AG04449 (cell line): ENCODE results near the gene EHBP1L1.

ENCODE experiments used
- CTCF ChIA-PET: fragments of 350-600 bp; formaldehyde crosslinking; extraction: SDS; loops from one replicate; lab custom pipeline; 2021; ENCODE audit warnings: antibody characterized with exemption; lab: Yijun Ruan, JAX
- POLR2A ChIA-PET: fragments of 400-600, 350-600 bp; formaldehyde crosslinking; extraction: SDS; loops from one replicate; lab custom pipeline; 2020; ENCODE audit warnings: antibody characterized with exemption, inconsistent platforms; lab: Yijun Ruan, JAX
- DNase-seq: peaks from one replicate; pipeline ENCODE4 v3.0.0-alpha.2; 2010; ENCODE audit warnings: low read depth, low spot score
- H3K4me3 ChIP-seq: 2 replicates; pipeline ENCODE4 v1.5.1; 2011; ENCODE audit warnings: low read depth, mild to moderate bottlenecking, control low read depth, low read length
- TF ChIP-seq, protein P1 (sequence below): IDR thresholded peaks from one replicate; pipeline ENCODE4 v1.5.1; 2011; ENCODE audit warnings: mild to moderate bottlenecking, moderate library complexity, low read length, control low read depth, inconsistent platforms; ENCODE audit not compliant: insufficient read depth; ENCODE audit errors: missing control alignments

The EHBP1L1 gene

DNA sequence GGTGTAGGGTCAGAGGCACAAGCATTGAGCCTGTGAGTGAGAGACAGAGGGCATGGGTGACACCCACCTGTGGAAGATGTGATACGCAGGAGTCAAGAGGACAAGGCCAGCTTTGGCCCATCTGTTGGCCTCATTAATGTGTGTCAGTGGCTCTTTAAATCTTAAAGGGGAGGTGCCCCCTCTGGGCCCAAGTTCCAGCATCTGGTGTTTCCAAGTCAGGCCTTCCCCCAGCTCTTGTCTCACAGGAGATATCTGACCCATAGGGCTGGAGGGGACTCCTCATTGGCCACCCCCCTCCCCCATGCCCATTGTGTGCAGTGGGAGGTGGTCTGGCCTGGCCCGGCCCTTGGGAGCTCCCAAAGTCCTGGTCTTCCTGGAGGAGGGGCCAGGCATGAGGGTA lies 10.8 kb downstream of the EHBP1L1 start:
- POLR2A ChIA-PET, result interaction anchor here (1.8 to 3.9 kb wide), 3 partner anchors 10 to 28 kb away, joined by 4 to 18 read pairs (median 7); partner anchors contain the start of genes EHBP1L1, FAM89B and PCNX3
- H3K4me3 ChIP-seq, result no peak overlapping the region
- CTCF ChIA-PET, result interaction anchor here (0.6 to 10.6 kb wide), 8 partner anchors 7 to 46 kb away, joined by 3 to 182 read pairs (median 22); partner anchors contain the start of genes EHBP1L1, FAM89B, KCNK7 and MAP3K11
- TF ChIP-seq, protein P1, sequence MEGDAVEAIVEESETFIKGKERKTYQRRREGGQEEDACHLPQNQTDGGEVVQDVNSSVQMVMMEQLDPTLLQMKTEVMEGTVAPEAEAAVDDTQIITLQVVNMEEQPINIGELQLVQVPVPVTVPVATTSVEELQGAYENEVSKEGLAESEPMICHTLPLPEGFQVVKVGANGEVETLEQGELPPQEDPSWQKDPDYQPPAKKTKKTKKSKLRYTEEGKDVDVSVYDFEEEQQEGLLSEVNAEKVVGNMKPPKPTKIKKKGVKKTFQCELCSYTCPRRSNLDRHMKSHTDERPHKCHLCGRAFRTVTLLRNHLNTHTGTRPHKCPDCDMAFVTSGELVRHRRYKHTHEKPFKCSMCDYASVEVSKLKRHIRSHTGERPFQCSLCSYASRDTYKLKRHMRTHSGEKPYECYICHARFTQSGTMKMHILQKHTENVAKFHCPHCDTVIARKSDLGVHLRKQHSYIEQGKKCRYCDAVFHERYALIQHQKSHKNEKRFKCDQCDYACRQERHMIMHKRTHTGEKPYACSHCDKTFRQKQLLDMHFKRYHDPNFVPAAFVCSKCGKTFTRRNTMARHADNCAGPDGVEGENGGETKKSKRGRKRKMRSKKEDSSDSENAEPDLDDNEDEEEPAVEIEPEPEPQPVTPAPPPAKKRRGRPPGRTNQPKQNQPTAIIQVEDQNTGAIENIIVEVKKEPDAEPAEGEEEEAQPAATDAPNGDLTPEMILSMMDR, result no peak
- no peak for DNase-seq

DNA sequence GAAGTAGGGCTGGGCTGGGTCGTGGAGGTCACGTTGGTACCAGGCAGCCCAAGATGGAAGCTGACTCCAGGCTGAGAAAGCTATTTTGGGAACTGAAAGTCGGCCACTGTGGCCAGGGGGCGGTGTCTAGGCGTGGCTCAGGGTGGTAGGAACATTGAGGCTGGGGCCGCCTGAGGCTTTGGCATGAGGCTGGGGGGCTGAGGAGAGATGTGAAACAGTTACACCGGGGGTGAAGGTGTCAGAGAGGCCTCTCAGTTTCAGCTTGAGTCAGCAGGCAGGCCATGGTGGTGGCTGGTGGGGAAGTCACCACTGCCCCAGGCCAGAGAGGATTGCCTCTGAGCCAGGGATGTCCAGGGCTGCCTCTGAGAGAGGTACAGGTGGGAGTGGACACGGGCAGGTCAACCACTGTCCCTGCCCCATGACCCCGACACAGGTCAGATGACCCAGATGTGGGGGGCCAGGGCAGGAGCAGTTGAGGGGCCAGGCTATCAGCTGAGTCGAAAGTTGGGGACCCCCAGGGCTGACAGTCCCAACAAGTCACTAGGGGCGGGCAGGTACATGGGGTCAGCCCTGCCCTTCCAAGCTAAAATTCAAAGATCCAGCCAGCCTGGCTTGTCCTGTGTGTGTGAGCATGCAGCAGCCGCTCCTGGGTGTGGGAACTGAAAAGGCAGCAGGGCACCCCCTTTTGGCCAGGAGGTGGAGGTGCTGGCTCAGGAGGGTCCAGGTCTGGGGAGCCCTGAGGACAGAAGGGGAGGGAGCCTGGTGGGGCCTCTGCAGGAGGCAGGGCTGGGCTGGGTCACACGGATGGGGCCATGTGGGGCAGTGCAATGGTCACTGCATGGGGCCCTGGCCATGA lies 12.6 kb downstream of the EHBP1L1 start:
- no peak overlapping the region for H3K4me3 ChIP-seq
- POLR2A ChIA-PET, result interaction anchor here (2.1 to 3.9 kb wide), 2 partner anchors 12 to 16 kb away, joined by 7 to 18 read pairs; partner anchors contain the start of genes EHBP1L1 and FAM89B
- TF ChIP-seq, protein P1, result peak; percentile 57
- DNase-seq, result no peak
- CTCF ChIA-PET, result interaction anchor here (1.4 to 10.6 kb wide), 6 partner anchors 9 to 48 kb away, joined by 5 to 182 read pairs (median 23); partner anchors contain the start of genes EHBP1L1, FAM89B, MAP3K11 and ZNRD2

DNA sequence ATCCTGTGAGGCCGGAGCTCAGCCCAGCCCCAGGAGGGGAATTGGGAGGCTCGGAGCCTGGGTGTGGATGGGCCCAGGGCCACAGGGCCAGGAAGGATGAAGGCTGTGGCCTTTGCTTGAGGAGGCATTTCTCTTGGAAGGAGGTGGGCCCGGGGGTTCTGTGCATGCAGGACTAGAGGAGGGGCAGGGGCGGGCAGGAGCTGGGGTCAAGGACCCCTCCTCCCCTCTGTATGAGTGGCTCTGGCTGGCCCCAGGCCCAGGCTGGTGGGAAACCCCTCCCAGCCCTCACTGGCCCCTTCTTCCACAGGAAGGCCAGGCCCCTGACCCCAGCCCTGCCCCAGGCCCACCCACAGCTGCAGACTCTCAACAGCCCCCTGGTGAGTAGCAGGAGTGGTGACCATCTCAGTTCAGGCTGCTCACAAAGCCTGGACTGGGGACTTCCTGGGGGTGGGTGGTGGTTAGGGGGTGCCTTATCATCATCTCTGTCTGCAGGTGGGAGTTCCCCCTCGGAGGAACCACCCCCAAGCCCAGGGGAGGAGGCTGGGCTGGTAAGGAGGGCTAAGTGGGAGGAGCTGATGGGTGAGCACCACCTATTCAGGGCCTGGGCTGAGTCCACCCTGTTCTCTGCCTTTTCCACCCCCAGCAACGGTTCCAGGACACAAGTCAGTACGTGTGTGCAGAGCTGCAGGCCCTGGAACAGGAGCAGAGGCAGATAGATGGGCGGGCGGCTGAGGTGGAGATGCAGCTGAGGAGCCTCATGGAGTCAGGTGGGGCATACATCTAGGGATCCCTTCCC lies 13.8 kb downstream of the EHBP1L1 start:
- CTCF ChIA-PET, result interaction anchor here (0.7 to 10.6 kb wide), 9 partner anchors 8 to 49 kb away, joined by 3 to 182 read pairs (median 5); partner anchors contain the start of genes EHBP1L1, FAM89B and ZNRD2
- DNase-seq, result no peak
- TF ChIP-seq, protein P1, result no peak
- POLR2A ChIA-PET, result interaction anchor here (0.8 kb wide), 1 partner anchor 14 kb away, joined by 3 read pairs; no protein-coding TSS in a partner anchor
- H3K4me3 ChIP-seq, result no peak overlapping the region

DNA sequence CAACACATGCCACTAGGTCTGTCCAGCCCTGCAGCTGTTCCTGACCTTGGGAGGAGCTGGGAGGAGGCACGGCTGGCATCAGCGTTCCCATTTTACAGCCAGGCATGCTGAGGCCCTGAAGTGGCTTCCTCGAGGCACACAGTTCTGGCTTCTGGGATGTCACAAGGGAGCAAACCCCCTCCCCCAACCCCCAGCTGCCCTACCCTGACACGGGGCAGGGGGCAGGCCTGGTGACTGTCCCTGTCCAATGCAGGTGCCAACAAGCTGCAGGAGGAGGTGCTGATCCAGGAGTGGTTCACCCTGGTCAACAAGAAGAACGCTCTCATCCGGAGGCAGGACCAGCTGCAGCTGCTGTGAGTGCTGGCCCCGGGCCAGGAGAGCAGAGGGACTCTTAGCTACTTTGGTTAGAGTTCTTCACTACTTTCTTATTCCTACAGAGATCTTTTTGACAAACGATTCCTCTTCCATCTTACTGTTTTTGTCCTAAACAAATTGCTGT lies 14.4 kb downstream of the EHBP1L1 start:
- TF ChIP-seq, protein P1, result no peak
- ChIA-PET POLR2A (interaction anchor here (0.8 kb wide), 1 partner anchor 13 kb away, joined by 3 read pairs; no protein-coding TSS in a partner anchor), CTCF (interaction anchor here (0.7 to 10.6 kb wide), 8 partner anchors 8 to 50 kb away, joined by 3 to 182 read pairs (median 5); partner anchors contain the start of genes EHBP1L1, FAM89B and ZNRD2)
- H3K4me3 ChIP-seq, result no peak overlapping the region
- no peak for DNase-seq

DNA sequence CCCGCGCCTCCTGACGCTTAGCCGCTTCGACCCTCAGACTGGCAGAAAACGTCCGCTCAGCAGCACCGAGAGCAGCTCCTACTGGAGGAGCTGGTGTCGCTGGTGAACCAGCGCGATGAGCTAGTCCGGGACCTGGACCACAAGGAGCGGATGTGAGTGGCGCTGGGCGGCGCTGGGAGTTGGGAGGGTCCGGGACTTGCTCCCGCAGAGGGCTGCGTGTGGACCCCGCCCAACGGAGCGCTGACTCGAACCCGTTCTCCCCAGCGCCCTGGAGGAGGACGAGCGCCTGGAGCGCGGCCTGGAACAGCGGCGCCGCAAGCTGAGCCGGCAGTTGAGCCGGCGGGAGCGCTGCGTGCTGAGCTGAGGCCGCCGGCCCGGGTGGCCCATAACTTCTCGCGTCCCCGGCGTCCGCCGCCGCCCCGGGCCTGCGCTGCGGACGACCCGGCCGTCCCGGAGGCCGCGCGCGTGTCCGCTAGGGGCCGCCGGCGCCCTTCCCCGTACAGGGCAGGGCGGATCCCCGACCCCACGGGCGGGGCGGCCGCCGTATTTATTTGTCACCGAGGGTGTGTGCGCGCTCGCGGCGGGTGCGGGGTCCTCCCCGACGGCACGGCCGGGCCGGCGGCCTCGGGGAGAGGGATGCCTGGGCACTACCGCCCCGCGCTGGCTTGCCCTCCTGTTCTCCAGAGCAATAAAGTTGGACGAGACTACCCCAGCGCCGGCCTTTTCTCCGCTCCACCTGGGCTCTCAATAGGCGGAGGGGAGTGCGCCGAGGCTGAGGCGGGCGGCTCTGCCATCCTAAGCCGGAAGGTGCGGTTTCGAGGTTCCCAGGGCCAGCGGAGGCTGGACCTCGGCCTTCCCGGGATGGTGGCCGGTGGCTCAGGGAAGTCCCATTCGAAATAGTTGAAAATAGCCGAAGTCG lies 16.3 kb downstream of the EHBP1L1 start:
- no peak for DNase-seq
- ChIA-PET CTCF (interaction anchor here (1.1 to 10.6 kb wide), 10 partner anchors 9 to 227 kb away, joined by 3 to 182 read pairs (median 12); partner anchors contain the start of genes EHBP1L1, FAM89B, MAP3K11 and PCNX3), POLR2A (interaction anchor here (0.6 to 1.7 kb wide), 3 partner anchors 11 to 61 kb away, joined by 3 to 5 read pairs (median 3); no protein-coding TSS in a partner anchor)
- no peak overlapping the region for H3K4me3 ChIP-seq
- TF ChIP-seq, protein P1, result no peak
